ENCODE measurements around the gene MINDY4.
A peak's percentile ranks its signal among the peaks of the same experiment; 100 is the strongest.

MINDY4 gene

GRCh38 chr7:30930621-30931020, 159.4 kb downstream of the MINDY4 start:
- DNase-seq (ENCODE audit: low read depth, low spot score), result no peak

- no peak for DNase-seq (ENCODE audit: low read depth, low spot score)
Measured at GRCh38 chr7:30931161-30931928, 160.1 kb downstream of the MINDY4 start.

- no peak for DNase-seq (ENCODE audit: low read depth, low spot score)
Measured at GRCh38 chr7:30931929-30932540, 160.8 kb downstream of the MINDY4 start.

GRCh38 chr7:30932562-30932961, 161.3 kb downstream of the MINDY4 start:
- DNase-seq (ENCODE audit: low read depth, low spot score), result no peak

GRCh38 chr7:30933124-30933974, 162.1 kb downstream of the MINDY4 start:
- no peak for DNase-seq (ENCODE audit: low read depth, low spot score)

- no peak for DNase-seq (ENCODE audit: low read depth, low spot score)
Measured at GRCh38 chr7:30934225-30934624, 163.0 kb downstream of the MINDY4 start.

GRCh38 chr7:30934732-30935568, 163.7 kb downstream of the MINDY4 start:
- DNase-seq (ENCODE audit: low read depth, low spot score), result no peak

GRCh38 chr7:30935569-30935877, 164.3 kb downstream of the MINDY4 start:
- DNase-seq (ENCODE audit: low read depth, low spot score), result no peak

GRCh38 chr7:30936650-30937245, 165.5 kb downstream of the MINDY4 start:
- no peak for DNase-seq (ENCODE audit: low read depth, low spot score)

GRCh38 chr7:30937416-30937815, 166.2 kb downstream of the MINDY4 start:
- DNase-seq (ENCODE audit: low read depth, low spot score), result no peak

- peak; percentile 34 for DNase-seq (ENCODE audit: low read depth, low spot score)
Measured at GRCh38 chr7:30938435-30939316, 167.5 kb downstream of the MINDY4 start.

GRCh38 chr7:30941582-30942323, 170.5 kb downstream of the MINDY4 start:
- DNase-seq (ENCODE audit: low read depth, low spot score), result no peak

Data from activated CD4-positive, CD25-positive, alpha-beta regulatory T cell treated with anti-CD3 and anti-CD28 coated beads, Interleukin-2, amount 50 U/mL, for 16 hours (primary cell).